ENCODE results near the gene OPHN1.

- no peak for TF ChIP-seq POLR2AphosphoS5 (IDR thresholded peaks at IDR 0.05; ENCODE audit: low read depth, low read length)
- no peak for TF ChIP-seq TAF1 (IDR thresholded peaks at IDR 0.05; ENCODE audit: borderline replicate concordance, insufficient read depth, low read length)
- TF ChIP-seq FOXP2 (optimal IDR thresholded peaks at IDR 0.05; ENCODE audit: borderline replicate concordance, extremely low read depth, extremely low read length, insufficient read depth), result no peak
- TF ChIP-seq REST (IDR thresholded peaks at IDR 0.05; ENCODE audit: insufficient read depth in 1 of 2, low read depth in 2 of 2, low read length in 2 of 2), result no peak
Measured at GRCh38 chrX:68451720-68452119, 18.4 kb upstream of the OPHN1 start.
